Measurements from ENCODE around the gene SDF2L1. TPM values are rescaled to one million over a fixed set of nuclear protein-coding genes. Genes with fewer than 3 reads are reported as not detected.
"Not testable (repeated sequence)": the region's sequence is repeated elsewhere in the genome, so short reads cannot be mapped to it uniquely, and the experiment has no call there.

Gene SDF2L1, protein sequence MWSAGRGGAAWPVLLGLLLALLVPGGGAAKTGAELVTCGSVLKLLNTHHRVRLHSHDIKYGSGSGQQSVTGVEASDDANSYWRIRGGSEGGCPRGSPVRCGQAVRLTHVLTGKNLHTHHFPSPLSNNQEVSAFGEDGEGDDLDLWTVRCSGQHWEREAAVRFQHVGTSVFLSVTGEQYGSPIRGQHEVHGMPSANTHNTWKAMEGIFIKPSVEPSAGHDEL
- polyA plus RNA-seq (ENCODE audit: insufficient read depth in 1 of 5, insufficient read length in 5 of 5, low replicate concordance in 1 of 5) = 10 to 100 TPM; 11.5 to 32.0 (median 13.2) TPM
- long read RNA-seq, donor 1, transcript SDF2L1-201 (3 exons, 865 nt) = major isoform, 32 of 33 reads
- long read RNA-seq, donor 1, partial matches to known transcripts = 0 of 33 reads
- long read RNA-seq, donor 1, other reads (novel, unspliced or antisense) = 0 of 33 reads
- long read RNA-seq, donor 2, transcript SDF2L1-201 (3 exons, 865 nt) = major isoform, 18 of 18 reads
- long read RNA-seq, donor 2, partial matches to known transcripts = 0 of 18 reads
- long read RNA-seq, donor 2, other reads (novel, unspliced or antisense) = 0 of 18 reads
- long read RNA-seq, donor 3, transcript SDF2L1-201 (3 exons, 865 nt) = major isoform, 27 of 38 reads
- long read RNA-seq, donor 3, partial matches to known transcripts = 11 of 38 reads
- long read RNA-seq, donor 3, other reads (novel, unspliced or antisense) = 0 of 38 reads
- long read RNA-seq, donor 4, transcript SDF2L1-201 (3 exons, 865 nt) = major isoform, 13 of 13 reads
- long read RNA-seq, donor 4, partial matches to known transcripts = 0 of 13 reads
- long read RNA-seq, donor 4, other reads (novel, unspliced or antisense) = 0 of 13 reads
- long read RNA-seq, donor 5, transcript SDF2L1-201 (3 exons, 865 nt) = major isoform, 44 of 49 reads
- long read RNA-seq, donor 5, partial matches to known transcripts = 5 of 49 reads
- long read RNA-seq, donor 5, other reads (novel, unspliced or antisense) = 0 of 49 reads
- long read RNA-seq, donor 6, transcript SDF2L1-201 (3 exons, 865 nt) = major isoform, 72 of 74 reads
- long read RNA-seq, donor 6, partial matches to known transcripts = 0 of 74 reads
- long read RNA-seq, donor 6, other reads (novel, unspliced or antisense) = 0 of 74 reads
- long read RNA-seq, donor 7, transcript SDF2L1-202 (2 exons, 601 nt) = minor isoform, 5 of 87 reads
- long read RNA-seq, donor 7, transcript SDF2L1-201 (3 exons, 865 nt) = major isoform, 77 of 87 reads
- long read RNA-seq, donor 7, partial matches to known transcripts = 5 of 87 reads
- long read RNA-seq, donor 7, other reads (novel, unspliced or antisense) = 0 of 87 reads
- long read RNA-seq, donor 8, transcript SDF2L1-201 (3 exons, 865 nt) = major isoform, 11 of 11 reads
- long read RNA-seq, donor 8, partial matches to known transcripts = 0 of 11 reads
- long read RNA-seq, donor 8, other reads (novel, unspliced or antisense) = 0 of 11 reads

DNA sequence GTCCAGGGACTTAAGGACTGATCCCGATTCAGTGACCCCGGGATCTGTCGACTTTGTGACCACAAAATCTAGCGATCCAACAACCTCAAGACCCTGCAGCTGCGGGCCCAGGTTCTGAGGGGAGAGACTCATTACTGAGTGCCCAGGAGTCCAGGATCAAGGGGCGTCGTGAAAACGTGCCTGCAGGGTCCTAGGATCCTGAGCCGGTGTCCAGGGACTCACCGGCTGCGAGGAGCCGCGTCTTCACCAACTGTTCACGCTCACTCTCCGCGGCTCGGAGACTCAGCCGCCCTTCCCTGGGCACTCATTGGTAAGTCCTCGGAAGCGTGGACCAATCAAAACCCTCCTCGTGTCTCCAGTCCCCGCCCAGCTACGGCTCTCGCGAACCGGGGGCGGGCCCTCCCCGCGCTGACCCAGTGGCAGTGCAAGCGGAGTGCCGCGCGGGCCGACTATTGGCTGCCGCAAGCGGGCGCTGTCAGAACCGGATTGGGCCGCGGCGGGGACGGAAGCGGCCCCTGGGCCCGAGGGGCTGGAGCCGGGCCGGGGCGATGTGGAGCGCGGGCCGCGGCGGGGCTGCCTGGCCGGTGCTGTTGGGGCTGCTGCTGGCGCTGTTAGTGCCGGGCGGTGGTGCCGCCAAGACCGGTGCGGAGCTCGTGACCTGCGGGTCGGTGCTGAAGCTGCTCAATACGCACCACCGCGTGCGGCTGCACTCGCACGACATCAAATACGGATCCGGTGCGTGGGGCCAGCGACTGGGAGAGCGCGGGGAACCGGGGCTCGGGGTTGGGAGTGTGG is at the start of gene SDF2L1:
Gene SDF2L1, plus strand, starts transcription at position 514 of the 795 bp plus-strand sequence. Its CDS starts 35 bp downstream, at position 549.
- peak; percentile 97 for DNase-seq

DNA sequence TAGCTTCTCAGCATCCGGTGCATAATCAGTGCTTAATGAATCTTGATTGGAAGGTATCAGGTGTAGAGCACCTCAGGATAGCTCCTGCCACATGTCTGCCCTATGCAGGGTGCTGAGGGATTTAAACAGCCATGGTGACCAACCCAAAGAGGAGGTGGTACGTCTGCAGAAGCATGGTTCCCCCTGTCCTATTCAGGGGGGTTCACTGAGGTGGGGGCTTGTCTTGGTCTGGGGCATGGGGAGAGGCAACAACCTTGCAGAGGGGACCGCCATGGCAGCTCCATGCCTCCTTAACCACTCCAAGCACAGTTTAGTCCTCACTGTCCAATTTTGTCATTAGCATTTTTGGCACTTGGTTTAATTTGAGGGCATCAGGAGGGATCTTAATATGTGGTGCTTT is 49.7 kb upstream of the SDF2L1 start:
- DNase-seq = no peak

DNA sequence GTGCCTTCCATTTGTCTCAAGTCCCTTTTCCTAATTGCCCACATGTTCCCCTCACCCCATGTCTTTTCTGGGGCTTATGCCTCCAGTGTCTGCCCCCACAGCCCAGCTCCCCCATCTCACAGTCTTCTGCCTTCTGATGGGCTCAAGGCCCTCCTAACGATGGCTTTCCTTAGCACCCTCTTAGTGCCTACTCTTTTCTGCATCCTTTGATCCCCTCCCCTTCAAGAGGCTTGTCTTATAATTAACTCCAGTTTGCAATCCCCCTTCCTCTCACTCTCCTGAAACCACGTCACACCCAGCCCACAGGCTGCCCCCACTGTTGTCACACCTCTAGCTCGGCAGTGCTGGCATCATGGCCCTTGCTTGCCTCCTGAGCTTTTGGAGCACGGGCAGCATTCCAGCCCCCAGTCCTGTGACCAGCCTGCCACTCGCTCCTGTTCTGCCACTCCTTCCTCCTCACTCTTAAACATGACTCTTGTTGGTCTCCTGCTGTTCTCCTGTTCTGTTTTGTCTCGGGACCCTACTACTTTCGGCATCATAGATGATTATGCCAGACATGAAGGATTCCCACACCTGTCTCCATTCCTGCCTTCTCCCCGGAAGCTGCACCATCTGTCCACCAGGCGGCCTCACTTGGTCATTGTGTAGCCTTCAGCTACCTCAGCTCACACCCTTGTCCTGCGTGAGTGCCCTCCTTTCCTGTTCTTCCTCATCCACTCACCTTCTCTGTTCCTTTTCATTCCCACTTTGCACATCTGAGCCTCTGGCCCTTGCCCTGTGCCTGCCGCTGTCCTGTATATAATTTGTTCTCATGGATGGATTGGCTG is 48.5 kb upstream of the SDF2L1 start:
- DNase-seq = no peak

DNA sequence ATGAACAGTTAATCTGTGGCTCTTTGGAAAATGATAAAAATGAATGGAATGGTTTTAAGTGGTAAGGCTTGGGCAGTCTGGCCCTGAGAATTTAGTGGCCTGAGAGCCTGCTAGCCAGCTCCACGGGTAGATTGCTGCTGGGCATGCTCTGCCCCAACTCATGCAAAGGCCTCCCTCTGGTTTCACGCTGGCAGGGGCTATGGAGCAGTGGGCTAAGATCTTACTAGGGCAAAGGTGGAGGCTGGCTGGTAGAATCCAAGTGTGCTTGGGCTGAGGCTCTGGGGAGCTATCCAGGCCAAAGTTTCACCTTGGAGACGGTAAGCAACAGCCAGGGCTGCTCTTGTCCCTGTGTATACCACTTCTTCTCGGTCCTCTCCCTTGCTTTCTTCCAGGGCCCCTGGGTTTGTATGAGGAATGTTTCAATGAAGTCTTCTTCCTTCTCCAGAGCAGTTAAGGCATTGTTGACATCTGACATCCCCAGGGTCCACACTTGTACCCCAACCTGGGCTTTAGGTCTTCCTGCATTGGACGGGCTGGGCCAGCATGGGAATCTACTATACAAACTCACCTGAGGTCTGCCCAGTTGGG is 47.1 kb upstream of the SDF2L1 start:
- no peak for DNase-seq

DNA sequence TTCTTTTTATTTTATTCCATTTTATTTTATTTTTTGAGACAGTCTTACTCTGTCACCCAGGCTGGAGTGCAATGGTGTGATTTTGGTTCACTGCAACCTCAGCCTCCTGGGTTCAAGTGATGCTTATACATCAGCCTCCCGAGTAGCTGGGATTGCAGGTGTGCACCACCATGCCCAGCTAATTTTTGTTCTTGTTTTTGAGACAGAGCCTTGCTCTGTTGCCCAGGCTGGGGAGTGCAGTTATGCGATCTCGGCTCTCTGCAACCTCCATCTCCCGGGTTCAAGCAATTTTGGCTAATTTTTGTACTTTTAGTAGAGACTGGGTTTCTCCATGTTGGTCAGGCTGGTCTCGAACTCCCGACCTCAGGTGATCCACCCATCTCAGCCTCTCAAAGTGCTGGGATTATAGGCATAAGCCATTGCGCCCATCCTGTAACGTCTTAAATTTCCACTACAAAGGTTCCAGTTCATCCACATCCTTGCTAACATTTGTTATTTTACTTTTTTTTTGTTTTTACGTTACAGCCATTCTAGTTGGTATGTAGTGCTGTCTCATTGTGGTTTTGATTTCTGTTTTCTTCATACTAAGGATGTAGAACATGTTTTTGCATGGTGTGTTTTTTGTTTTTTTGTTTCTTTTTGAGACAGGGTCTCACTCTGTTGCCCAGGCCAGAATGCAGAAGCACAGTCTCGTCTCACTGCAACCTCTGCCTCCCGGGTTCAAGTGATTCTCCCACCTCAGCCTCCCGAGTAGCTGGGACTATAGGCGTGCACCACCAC is 45.6 kb upstream of the SDF2L1 start:
- DNase-seq = not testable (repeated sequence)

DNA sequence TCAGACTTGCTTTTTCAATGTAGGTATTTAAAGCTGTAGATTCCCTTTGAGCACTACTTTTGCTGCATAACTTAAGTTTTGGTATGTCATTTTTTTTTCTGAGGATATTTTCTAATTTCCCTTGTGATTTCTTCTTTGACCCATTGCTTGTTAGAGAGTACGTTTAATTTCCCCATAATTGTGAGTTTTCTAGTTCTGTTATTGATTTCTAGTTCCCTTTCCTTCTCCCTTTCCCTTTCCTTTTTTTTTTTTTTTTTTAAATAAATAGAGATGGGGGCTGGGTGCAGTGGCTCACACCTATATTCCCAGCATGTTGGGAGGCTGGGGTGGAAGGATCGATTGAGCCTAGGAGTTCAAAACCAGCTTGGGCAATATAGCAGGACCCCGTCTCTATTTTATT is 43.8 kb upstream of the SDF2L1 start:
- DNase-seq = no peak

DNA sequence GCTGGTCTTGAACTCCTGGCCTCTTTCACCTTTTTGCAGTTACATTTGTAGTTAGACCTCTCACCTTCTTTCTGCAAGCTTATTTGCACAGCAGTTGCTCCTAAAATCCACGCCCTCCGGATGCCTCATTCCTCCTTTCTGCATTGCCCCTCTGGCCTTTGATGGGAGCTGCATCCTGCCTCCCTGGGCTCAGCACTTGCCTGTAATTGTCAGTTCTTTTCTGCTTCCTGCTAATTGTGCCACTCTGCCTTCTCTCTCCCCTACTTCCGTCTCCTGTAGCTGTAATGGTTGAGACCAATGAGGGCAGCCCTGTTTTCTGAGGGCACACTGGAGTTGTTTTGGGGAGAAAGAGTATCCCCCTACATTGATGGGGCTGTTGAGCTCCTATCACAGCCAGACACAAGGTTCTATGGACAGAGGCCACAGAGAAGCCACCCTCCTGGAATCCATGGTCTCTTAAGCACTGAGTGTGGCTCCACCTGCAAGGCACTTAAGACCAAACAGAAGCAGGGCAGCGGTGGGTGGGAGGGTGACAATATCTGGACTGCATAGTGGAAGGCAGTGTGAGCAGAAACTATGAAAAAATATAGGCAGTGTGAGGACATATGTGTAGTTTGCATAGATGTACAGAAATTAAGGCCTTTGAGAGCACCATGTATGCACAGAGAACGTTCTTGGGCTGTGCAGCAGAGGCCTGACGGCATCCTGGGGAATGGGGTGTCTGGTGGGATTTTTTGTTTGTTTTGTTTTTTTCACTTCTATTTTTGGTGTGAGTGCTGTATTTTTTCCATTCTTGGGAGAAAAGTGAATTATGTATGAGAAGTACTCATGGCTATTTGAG is 42.8 kb upstream of the SDF2L1 start:
- DNase-seq = no peak

DNA sequence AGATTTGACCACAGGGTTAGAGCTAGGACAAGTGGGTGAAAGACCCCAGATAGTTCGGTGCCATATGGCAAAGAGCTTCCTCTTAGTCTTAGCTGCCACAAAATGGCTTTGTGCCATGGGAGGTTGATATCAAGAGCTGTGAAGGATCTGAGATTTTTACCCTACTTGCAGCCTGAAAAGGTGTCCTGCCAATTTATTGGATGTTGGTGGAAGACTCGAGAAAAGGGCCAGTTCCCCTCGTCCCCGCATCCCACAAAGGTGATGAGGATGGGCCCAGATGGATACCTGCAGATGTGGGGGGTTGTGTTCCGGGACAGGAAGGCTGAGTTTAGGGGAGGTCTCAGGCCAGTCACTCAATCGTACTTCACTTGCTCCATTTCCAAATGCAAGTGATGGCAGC is 39.5 kb upstream of the SDF2L1 start:
- DNase-seq = no peak

DNA sequence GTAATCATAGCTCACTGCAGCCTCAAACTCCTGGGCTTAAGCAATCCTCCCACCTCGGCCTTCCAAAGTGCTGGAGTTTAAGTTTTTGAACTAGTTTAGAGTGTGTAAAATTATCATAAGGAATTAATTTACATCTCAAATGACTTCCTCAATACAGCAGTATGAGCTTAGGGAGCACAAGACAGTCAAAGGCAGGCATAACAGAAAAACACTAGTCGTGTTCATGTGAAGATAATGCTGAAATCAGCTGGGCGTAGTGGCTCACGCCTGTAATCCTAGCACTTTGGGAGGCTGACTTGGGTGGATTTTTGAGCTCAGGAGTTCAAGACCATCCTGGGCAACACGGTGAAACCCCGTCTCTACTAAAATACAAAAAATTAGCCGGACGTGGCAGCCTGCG is 38.1 kb upstream of the SDF2L1 start:
- DNase-seq = no peak

DNA sequence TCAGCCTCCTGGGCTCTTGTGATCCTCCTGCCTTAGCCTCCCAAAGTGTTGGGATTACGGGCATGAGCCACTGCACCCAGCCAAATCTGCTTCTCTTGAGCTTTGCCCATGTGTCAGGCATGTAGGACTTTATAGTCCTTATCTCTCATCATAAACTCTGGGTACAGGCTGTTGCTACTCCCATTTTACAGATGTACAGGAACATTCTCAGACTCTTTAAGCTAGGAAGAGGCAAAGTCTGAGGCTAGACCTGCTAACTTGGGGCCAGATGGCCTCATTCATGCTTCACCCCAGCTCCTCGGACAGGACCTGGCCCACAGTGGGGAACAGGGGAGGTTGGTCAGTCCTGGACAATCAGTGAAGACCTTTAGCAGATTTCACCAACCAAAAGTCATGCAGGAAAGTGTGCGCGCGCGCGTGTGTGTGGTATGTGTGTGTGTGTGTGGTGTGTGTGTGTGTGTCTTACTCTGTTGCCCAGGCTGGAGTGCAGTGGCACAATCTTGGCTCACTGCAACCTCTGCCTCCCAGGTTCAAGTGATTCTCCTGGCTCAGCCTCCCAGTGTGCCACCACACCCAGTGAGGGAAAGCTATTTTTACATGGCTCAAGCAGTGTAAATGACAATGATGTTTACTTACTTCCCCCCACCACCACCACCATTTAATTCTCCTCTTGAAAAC is 36.1 kb upstream of the SDF2L1 start:
- no peak for DNase-seq

DNA sequence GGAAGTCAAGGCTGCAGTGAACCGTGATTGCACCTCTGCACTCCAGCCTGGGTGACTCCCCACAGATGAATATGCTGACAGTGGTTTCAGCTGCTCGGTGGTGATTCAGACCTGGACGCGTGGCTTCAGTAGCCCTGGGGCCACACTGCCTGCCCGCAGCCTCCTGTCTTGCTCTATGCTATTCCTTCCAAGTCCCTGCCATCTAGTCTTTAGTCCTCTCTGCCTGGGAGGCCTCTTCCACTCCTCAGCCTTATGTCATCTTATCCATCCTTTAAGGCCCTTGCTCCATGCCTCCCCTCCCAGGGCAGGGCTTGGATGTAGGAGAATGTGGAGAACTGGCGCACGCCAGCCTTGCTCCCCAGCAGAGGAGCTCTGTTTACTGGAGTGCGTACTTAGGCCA is 35.3 kb upstream of the SDF2L1 start:
- no peak for DNase-seq

DNA sequence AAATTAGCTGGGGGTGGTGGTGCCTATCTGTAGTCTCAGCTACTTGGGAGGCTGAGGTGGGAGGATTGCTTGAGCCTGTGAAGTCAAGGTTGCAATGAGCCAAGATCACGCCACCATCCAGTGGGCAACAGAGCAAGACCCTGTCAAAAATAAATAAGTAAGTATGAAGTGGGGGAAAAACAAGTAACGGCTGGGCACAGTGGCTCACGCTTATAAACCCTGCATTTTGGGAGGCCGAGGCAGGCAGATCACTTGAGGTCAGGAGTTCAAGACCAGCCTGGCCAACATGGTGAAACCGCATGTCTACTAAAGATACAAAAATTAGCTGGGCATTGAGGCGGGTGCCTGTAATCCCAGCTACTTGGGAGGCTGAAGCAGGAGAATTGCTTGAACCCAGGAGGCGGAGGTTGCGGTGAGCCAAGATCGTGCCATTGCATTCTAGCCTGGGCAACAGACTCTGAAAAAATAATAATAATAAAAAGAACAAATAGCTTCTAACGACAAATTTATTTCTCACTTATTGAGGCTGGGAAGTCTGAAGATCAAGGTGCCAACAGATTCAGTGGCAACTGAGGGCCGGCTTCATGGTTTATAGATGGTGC is 32.4 kb upstream of the SDF2L1 start:
- DNase-seq = not testable (repeated sequence)

DNA sequence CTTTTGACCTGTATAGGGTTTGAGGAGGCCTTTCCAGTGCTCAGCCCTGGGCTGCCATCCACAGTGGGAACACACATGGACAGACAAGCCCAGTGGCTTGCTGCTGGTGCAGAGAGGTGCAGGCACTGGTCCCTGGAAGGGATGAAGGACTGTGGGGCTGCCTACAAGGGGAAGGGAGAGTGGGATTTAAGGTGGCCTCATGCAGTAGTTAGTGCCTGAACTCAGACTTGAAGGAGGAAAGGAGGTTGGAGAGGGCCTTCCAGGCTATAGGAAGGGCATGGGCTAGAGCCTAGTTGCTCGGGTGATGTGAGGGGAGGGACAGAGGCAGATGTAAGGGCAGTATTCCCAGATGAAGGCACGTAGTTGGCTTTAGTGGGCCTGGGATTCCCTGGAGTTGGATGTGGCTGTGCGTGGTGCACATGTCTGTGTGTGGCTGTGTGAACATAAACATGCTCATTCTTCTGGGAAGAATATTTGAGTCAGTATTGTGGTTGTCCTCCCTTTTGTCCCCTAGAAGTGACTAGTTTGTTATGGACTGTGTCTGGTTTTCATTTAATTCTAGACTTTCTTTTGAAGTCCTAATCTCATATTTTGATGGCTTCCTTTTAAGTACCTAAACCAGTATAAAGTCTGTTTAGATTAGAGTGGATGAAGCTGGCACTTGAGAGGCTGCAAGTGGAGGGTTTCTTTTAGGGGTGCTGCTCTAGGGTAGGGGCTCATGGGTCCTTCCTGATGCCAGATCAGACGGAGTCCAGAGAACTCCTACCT is 30.7 kb upstream of the SDF2L1 start:
- no peak for DNase-seq

DNA sequence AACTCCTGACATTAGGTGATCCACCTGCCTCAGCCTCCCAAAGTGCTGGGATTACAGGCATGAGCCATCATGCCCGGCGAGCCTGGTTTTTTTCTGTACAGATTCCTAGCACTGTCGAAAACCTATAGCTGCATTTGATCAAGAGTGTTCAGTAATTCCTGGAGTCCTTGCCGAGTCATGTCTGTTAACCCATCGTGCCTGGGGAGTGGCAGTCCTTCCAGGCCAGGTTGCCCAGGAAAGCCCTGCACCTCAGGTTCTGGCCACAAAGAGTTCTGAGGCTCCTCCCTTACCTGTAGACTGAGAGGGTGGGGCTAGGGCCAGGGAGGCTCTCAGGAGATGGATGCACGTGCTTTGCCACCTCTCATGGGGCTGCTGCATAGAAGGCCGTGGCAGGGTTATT is 29.2 kb upstream of the SDF2L1 start:
- DNase-seq = no peak

DNA sequence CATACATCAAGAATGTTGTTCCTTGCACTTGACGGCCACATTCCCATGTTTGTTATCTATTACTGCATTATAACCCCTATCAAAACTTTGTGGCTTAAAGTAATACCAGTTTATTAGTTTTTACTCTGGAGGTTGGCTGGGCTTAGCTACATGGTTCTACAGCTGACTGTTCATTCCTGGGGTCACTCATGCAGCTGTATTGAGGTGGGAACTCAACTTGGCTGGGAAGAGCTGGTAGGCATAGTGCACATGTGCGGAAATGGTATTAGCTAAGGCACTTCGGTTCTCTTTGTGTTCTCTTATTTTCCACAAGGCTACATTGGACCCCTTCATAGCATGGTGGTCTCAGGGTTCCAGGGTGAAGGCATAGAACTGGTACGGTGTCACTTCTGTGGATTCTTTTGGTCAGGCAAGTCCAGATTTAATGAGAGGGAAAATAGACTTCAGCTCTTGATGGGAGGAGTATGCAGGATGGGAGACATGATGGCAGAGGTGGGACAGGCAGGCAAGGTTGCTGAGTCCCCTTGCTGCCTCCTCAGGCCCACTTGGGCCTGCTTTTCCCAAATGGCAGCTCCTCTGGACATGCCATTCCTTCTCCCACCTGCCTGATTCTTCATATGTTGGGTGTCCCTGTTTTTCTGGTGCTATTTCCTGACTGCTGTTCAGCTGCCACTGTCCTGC is 28.4 kb upstream of the SDF2L1 start:
- DNase-seq = no peak
